ENCODE results near the gene P2RX4. TPM values are rescaled to one million over a fixed set of nuclear protein-coding genes. Genes with fewer than 3 reads are reported as not detected.

Gene P2RX4
- total and polyA plus RNA-seq, 9 of the 15 experiments (the other 6 are each of a cell fraction or from before 2014, with no cell fraction given): 6.6 to 21.5 (median 11.7) TPM

Other genes starting within 250 kb of the P2RX4 start
- not detected in 2 replicates for gene HNF1A, start 231.6 kb upstream of the P2RX4 start, total RNA-seq (2014; rRNA removed)
- not detected in 2 replicates for gene HNF1A, start 231.6 kb upstream of the P2RX4 start, total RNA-seq (2014; rRNA removed; fragmentation: Illumina TruSeq; extraction: Trizol)
- not detected in 2 replicates for gene HNF1A, start 231.6 kb upstream of the P2RX4 start, total RNA-seq (2015; rRNA removed; fragmentation: Illumina TruSeq; extraction: Trizol)
- gene HNF1A, start 231.6 kb upstream of the P2RX4 start, total RNA-seq (2021): not detected in 2 replicates
- gene HNF1A, start 231.6 kb upstream of the P2RX4 start, polyA plus RNA-seq (2011; rRNA removed): not detected in 2 replicates
- not detected in 2 replicates for gene HNF1A, start 231.6 kb upstream of the P2RX4 start, polyA plus RNA-seq (2014; fragmentation: Illumina TruSeq; extraction: Trizol)
- not detected for gene HNF1A, start 231.6 kb upstream of the P2RX4 start, polyA plus RNA-seq (2014; fragmentation: Nextera tagmentation; extraction: Ambion mirVana)
- gene HNF1A, start 231.6 kb upstream of the P2RX4 start, polyA plus RNA-seq (2014; rRNA removed): not detected in 2 replicates
- 21.6 and 22.3 TPM in 2 replicates for gene C12orf43, start 193.6 kb upstream of the P2RX4 start, total RNA-seq (2014; rRNA removed)
- 10.4 and 11.4 TPM in 2 replicates for gene C12orf43, start 193.6 kb upstream of the P2RX4 start, total RNA-seq (2014; rRNA removed; fragmentation: Illumina TruSeq; extraction: Trizol)
- 15.7 and 16.8 TPM in 2 replicates for gene C12orf43, start 193.6 kb upstream of the P2RX4 start, total RNA-seq (2015; rRNA removed; fragmentation: Illumina TruSeq; extraction: Trizol)
- gene C12orf43, start 193.6 kb upstream of the P2RX4 start, total RNA-seq (2021): 19.6 and 20.8 TPM in 2 replicates
- gene C12orf43, start 193.6 kb upstream of the P2RX4 start, polyA plus RNA-seq (2011; rRNA removed): 9.8 and 10.5 TPM in 2 replicates
- gene C12orf43, start 193.6 kb upstream of the P2RX4 start, polyA plus RNA-seq (2014; fragmentation: Illumina TruSeq; extraction: Trizol): 15.4 and 17.6 TPM in 2 replicates
- gene C12orf43, start 193.6 kb upstream of the P2RX4 start, polyA plus RNA-seq (2014; fragmentation: Nextera tagmentation; extraction: Ambion mirVana): 1 to 10 TPM; 4.3 to 6.5 TPM
- gene C12orf43, start 193.6 kb upstream of the P2RX4 start, polyA plus RNA-seq (2014; rRNA removed): 22.2 and 25.2 TPM in 2 replicates
- not detected in 2 replicates for gene OASL, start 170.9 kb upstream of the P2RX4 start, total RNA-seq (2014; rRNA removed)
- not detected in 2 replicates for gene OASL, start 170.9 kb upstream of the P2RX4 start, total RNA-seq (2014; rRNA removed; fragmentation: Illumina TruSeq; extraction: Trizol)
- gene OASL, start 170.9 kb upstream of the P2RX4 start, total RNA-seq (2015; rRNA removed; fragmentation: Illumina TruSeq; extraction: Trizol): 0.14 TPM in 1 of 2 replicates, not detected in the other
- gene OASL, start 170.9 kb upstream of the P2RX4 start, total RNA-seq (2021): not detected in 2 replicates
- gene OASL, start 170.9 kb upstream of the P2RX4 start, polyA plus RNA-seq (2011; rRNA removed): not detected in 2 replicates
- gene OASL, start 170.9 kb upstream of the P2RX4 start, polyA plus RNA-seq (2014; fragmentation: Illumina TruSeq; extraction: Trizol): not detected in 2 replicates
- gene OASL, start 170.9 kb upstream of the P2RX4 start, polyA plus RNA-seq (2014; fragmentation: Nextera tagmentation; extraction: Ambion mirVana): not detected
- gene OASL, start 170.9 kb upstream of the P2RX4 start, polyA plus RNA-seq (2014; rRNA removed): not detected in 2 replicates
- gene P2RX7, start 77.3 kb upstream of the P2RX4 start, total RNA-seq (2014; rRNA removed): 0.09 and 0.20 TPM in 2 replicates
- gene P2RX7, start 77.3 kb upstream of the P2RX4 start, total RNA-seq (2014; rRNA removed; fragmentation: Illumina TruSeq; extraction: Trizol): 0.38 and 0.44 TPM in 2 replicates
- 0.25 and 0.30 TPM in 2 replicates for gene P2RX7, start 77.3 kb upstream of the P2RX4 start, total RNA-seq (2015; rRNA removed; fragmentation: Illumina TruSeq; extraction: Trizol)
- 0.40 TPM in 2 replicates for gene P2RX7, start 77.3 kb upstream of the P2RX4 start, total RNA-seq (2021)
- gene P2RX7, start 77.3 kb upstream of the P2RX4 start, polyA plus RNA-seq (2011; rRNA removed): 0.04 and 0.12 TPM in 2 replicates
- gene P2RX7, start 77.3 kb upstream of the P2RX4 start, polyA plus RNA-seq (2014; fragmentation: Illumina TruSeq; extraction: Trizol): 0.46 and 0.65 TPM in 2 replicates
- under 1 TPM; 0.30 to 0.38 TPM for gene P2RX7, start 77.3 kb upstream of the P2RX4 start, polyA plus RNA-seq (2014; fragmentation: Nextera tagmentation; extraction: Ambion mirVana)
- gene P2RX7, start 77.3 kb upstream of the P2RX4 start, polyA plus RNA-seq (2014; rRNA removed): 0.15 and 0.27 TPM in 2 replicates
- gene CAMKK2, start 86.6 kb downstream of the P2RX4 start, total RNA-seq (2014; rRNA removed): 18.8 and 21.1 TPM in 2 replicates
- gene CAMKK2, start 86.6 kb downstream of the P2RX4 start, total RNA-seq (2014; rRNA removed; fragmentation: Illumina TruSeq; extraction: Trizol): 12.6 and 12.7 TPM in 2 replicates
- gene CAMKK2, start 86.6 kb downstream of the P2RX4 start, total RNA-seq (2015; rRNA removed; fragmentation: Illumina TruSeq; extraction: Trizol): 10.5 and 10.8 TPM in 2 replicates
- 30.8 and 32.0 TPM in 2 replicates for gene CAMKK2, start 86.6 kb downstream of the P2RX4 start, total RNA-seq (2021)
- 18.2 and 20.5 TPM in 2 replicates for gene CAMKK2, start 86.6 kb downstream of the P2RX4 start, polyA plus RNA-seq (2011; rRNA removed)
- 22.0 and 22.3 TPM in 2 replicates for gene CAMKK2, start 86.6 kb downstream of the P2RX4 start, polyA plus RNA-seq (2014; fragmentation: Illumina TruSeq; extraction: Trizol)
- 1 to 10 TPM; 4.3 to 5.4 TPM for gene CAMKK2, start 86.6 kb downstream of the P2RX4 start, polyA plus RNA-seq (2014; fragmentation: Nextera tagmentation; extraction: Ambion mirVana)
- gene CAMKK2, start 86.6 kb downstream of the P2RX4 start, polyA plus RNA-seq (2014; rRNA removed): 20.1 and 21.1 TPM in 2 replicates
- gene ANAPC5, start 142.3 kb downstream of the P2RX4 start, total RNA-seq (2014; rRNA removed): 176 and 194 TPM in 2 replicates
- gene ANAPC5, start 142.3 kb downstream of the P2RX4 start, total RNA-seq (2014; rRNA removed; fragmentation: Illumina TruSeq; extraction: Trizol): 269 and 301 TPM in 2 replicates
- gene ANAPC5, start 142.3 kb downstream of the P2RX4 start, total RNA-seq (2015; rRNA removed; fragmentation: Illumina TruSeq; extraction: Trizol): 190 and 197 TPM in 2 replicates
- 168 and 169 TPM in 2 replicates for gene ANAPC5, start 142.3 kb downstream of the P2RX4 start, total RNA-seq (2021)
- gene ANAPC5, start 142.3 kb downstream of the P2RX4 start, polyA plus RNA-seq (2011; rRNA removed): 307 and 315 TPM in 2 replicates
- gene ANAPC5, start 142.3 kb downstream of the P2RX4 start, polyA plus RNA-seq (2014; fragmentation: Illumina TruSeq; extraction: Trizol): 201 and 250 TPM in 2 replicates
- 100 to 1,000 TPM; 136 to 181 TPM for gene ANAPC5, start 142.3 kb downstream of the P2RX4 start, polyA plus RNA-seq (2014; fragmentation: Nextera tagmentation; extraction: Ambion mirVana)
- gene ANAPC5, start 142.3 kb downstream of the P2RX4 start, polyA plus RNA-seq (2014; rRNA removed): 207 and 213 TPM in 2 replicates
- 68.8 and 120 TPM in 2 replicates for gene RNF34, start 190.0 kb downstream of the P2RX4 start, total RNA-seq (2014; rRNA removed)
- gene RNF34, start 190.0 kb downstream of the P2RX4 start, total RNA-seq (2014; rRNA removed; fragmentation: Illumina TruSeq; extraction: Trizol): 47.1 and 48.9 TPM in 2 replicates
- gene RNF34, start 190.0 kb downstream of the P2RX4 start, total RNA-seq (2015; rRNA removed; fragmentation: Illumina TruSeq; extraction: Trizol): 60.6 and 60.9 TPM in 2 replicates
- 42.4 and 47.1 TPM in 2 replicates for gene RNF34, start 190.0 kb downstream of the P2RX4 start, total RNA-seq (2021)
- gene RNF34, start 190.0 kb downstream of the P2RX4 start, polyA plus RNA-seq (2011; rRNA removed): 41.7 and 51.0 TPM in 2 replicates
- gene RNF34, start 190.0 kb downstream of the P2RX4 start, polyA plus RNA-seq (2014; fragmentation: Illumina TruSeq; extraction: Trizol): 52.0 and 54.1 TPM in 2 replicates
- gene RNF34, start 190.0 kb downstream of the P2RX4 start, polyA plus RNA-seq (2014; fragmentation: Nextera tagmentation; extraction: Ambion mirVana): 10 to 100 TPM; 65.4 to 88.9 TPM
- gene RNF34, start 190.0 kb downstream of the P2RX4 start, polyA plus RNA-seq (2014; rRNA removed): 47.2 and 48.4 TPM in 2 replicates